Hepatocyte (in vitro differentiated cells): ENCODE data around the gene PDE7B.

Experiments
- EZH2 ChIP-seq: fragments of 200-600 bp; sonication (generic); IDR thresholded peaks from 2 replicates; pipeline ENCODE4 v1.6.1; 2016; ENCODE audit warnings: antibody characterized with exemption, mild to moderate bottlenecking, borderline replicate concordance
- EZH2phosphoT487 ChIP-seq: fragments of 200-600 bp; sonication (generic); IDR thresholded peaks from one replicate; pipeline ENCODE4 v1.6.1; 2018; ENCODE audit warnings: antibody characterized with exemption, mild to moderate bottlenecking, low read depth, moderate library complexity; ENCODE audit not compliant: unreplicated experiment, severe bottlenecking
- TF ChIP-seq, protein P1 (sequence below): fragments of 200-600 bp; sonication (generic); IDR thresholded peaks from 2 replicates; pipeline ENCODE4 v1.5.1; 2016; ENCODE audit warnings: antibody characterized with exemption, mild to moderate bottlenecking; ENCODE audit not compliant: poor library complexity

DNA sequence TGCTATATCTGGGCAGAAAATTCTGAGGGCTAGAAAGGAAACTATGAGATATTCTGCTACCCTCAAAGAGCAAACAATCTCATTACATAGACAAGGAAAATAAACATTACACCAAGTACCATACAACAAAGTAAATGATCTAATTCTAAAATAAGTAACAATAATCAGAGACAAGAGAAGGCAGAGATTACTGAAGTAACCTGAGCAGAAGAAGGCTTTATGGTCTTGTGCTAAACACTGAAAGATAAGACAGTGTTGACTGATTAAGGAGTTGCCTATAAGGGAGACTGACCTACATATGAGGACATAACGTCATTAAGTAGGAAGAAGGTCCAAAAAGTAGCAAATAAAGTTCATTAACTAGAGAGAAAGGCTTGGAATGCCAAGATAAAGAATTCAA, 264.4 kb downstream of the PDE7B start:
- TF ChIP-seq, protein P1, sequence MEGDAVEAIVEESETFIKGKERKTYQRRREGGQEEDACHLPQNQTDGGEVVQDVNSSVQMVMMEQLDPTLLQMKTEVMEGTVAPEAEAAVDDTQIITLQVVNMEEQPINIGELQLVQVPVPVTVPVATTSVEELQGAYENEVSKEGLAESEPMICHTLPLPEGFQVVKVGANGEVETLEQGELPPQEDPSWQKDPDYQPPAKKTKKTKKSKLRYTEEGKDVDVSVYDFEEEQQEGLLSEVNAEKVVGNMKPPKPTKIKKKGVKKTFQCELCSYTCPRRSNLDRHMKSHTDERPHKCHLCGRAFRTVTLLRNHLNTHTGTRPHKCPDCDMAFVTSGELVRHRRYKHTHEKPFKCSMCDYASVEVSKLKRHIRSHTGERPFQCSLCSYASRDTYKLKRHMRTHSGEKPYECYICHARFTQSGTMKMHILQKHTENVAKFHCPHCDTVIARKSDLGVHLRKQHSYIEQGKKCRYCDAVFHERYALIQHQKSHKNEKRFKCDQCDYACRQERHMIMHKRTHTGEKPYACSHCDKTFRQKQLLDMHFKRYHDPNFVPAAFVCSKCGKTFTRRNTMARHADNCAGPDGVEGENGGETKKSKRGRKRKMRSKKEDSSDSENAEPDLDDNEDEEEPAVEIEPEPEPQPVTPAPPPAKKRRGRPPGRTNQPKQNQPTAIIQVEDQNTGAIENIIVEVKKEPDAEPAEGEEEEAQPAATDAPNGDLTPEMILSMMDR = no peak
- TF ChIP-seq EZH2phosphoT487 = no peak
- no peak for TF ChIP-seq EZH2
